Smooth muscle cell (in vitro differentiated cells): Measurements from ENCODE around the gene DLL1. TPM values are rescaled to one million over a fixed set of nuclear protein-coding genes. Genes with fewer than 3 reads are reported as not detected.

Experiments used
- DNase-seq: peaks from one replicate; lab custom pipeline; 2025; ENCODE audit not compliant: unreplicated experiment; lab: John Stamatoyannopoulos, UW
- H2AFZ ChIP-seq: fragments of 200-600 bp; sonication (generic); 2 replicates; pipeline ENCODE4 v1.6.0; 2016; ENCODE audit warnings: antibody characterized with exemption, low read depth, mild to moderate bottlenecking
- H3F3A ChIP-seq: fragments of 200-600 bp; sonication (generic); 2 replicates; pipeline ENCODE4 v1.6.0; 2017; ENCODE audit warnings: antibody characterized with exemption, low read depth
- H3K27ac ChIP-seq: fragments of 200-600 bp; sonication (generic); 2 replicates; pipeline ENCODE4 v1.5.1; 2016; ENCODE audit warnings: low read depth, mild to moderate bottlenecking
- H3K27me3 ChIP-seq: fragments of 200-600 bp; sonication (generic); 2 replicates; pipeline ENCODE4 v1.6.1; 2016; ENCODE audit warnings: low read depth, mild to moderate bottlenecking
- H3K36me3 ChIP-seq: fragments of 200-600 bp; sonication (generic); 2 replicates; pipeline ENCODE4 v1.5.1; 2016; ENCODE audit warnings: low read depth
- H3K4me1 ChIP-seq: fragments of 200-600 bp; sonication (generic); 2 replicates; pipeline ENCODE4 v1.5.1; 2016; ENCODE audit warnings: low read depth
- H3K4me2 ChIP-seq: fragments of 200-600 bp; sonication (generic); 2 replicates; pipeline ENCODE4 v1.6.0; 2016; ENCODE audit warnings: mild to moderate bottlenecking
- H3K4me3 ChIP-seq: fragments of 200-600 bp; sonication (generic); 2 replicates; pipeline ENCODE4 v1.5.1; 2016; ENCODE audit warnings: mild to moderate bottlenecking
- H3K79me2 ChIP-seq: fragments of 200-600 bp; sonication (generic); 2 replicates; pipeline ENCODE4 v1.6.0; 2016; ENCODE audit warnings: low read depth, mild to moderate bottlenecking
- H3K9ac ChIP-seq: fragments of 200-600 bp; sonication (generic); 2 replicates; pipeline ENCODE4 v1.6.0; 2016; ENCODE audit warnings: low read depth
- H3K9me3 ChIP-seq: fragments of 200-600 bp; sonication (generic); replicated peaks from 2 replicates; pipeline ENCODE4 v1.5.1; 2016; ENCODE audit warnings: low read depth
- H4K20me1 ChIP-seq: fragments of 200-600 bp; sonication (generic); 2 replicates; pipeline ENCODE4 v1.6.0; 2016; ENCODE audit warnings: low read depth
- CTCF ChIP-seq: fragments of 200-600 bp; sonication (generic); IDR thresholded peaks from 2 replicates; pipeline ENCODE4 v1.5.1; 2017; ENCODE audit warnings: borderline replicate concordance, mild to moderate bottlenecking, antibody characterized with exemption; ENCODE audit not compliant: insufficient read depth, poor library complexity, severe bottlenecking
- WGBS: methylation state at CpG from one replicate; pipeline ENCODE4 v1.1.7; 2016; ENCODE audit warnings: low lambda C conversion rate; 5-methylcytosine and 5-hydroxymethylcytosine counted together
- polyA plus RNA-seq: library from polyadenylated mRNA; unstranded; fragments of >200 nt; fragmentation: Nextera tagmentation; extraction: Ambion mirVana; gene quantifications from 2 replicates; pipeline ENCODE4 v1.2.1, GENCODE V29; 2016
- total RNA-seq: library from RNA; depleted of rRNA; stranded (reverse); fragments of >200 nt; gene quantifications from 2 replicates; pipeline ENCODE4 v1.2.3, GENCODE V29; 2014

DLL1 gene
- total and polyA plus RNA-seq, 2 experiments from 2014 or later: 0.36 to 0.70 TPM

GRCh38 chr6:170295510-170296422, 4.9 kb upstream of the DLL1 start:
- H2AFZ ChIP-seq: peak overlapping the region; percentile 62
- no peaks in the 10 kb centered on the region for H4K20me1 ChIP-seq
- no peak overlapping the region for H3K9ac ChIP-seq
- H3K27me3 ChIP-seq: peaks cover 98% of the 10 kb centered on the region
- H3K4me2 ChIP-seq: peak overlapping the region; percentile 97
- H3F3A ChIP-seq: no peaks in the 10 kb centered on the region
- TF ChIP-seq CTCF: no peak
- no peaks in the 10 kb centered on the region for H3K79me2 ChIP-seq
- under 1% methylated on average over 89 of the region's 109 CpGs for WGBS
- DNase-seq: no peak
- H3K9me3 ChIP-seq: no peaks in the 10 kb centered on the region
- H3K27ac ChIP-seq: no peak overlapping the region
- H3K4me3 ChIP-seq: peak overlapping the region; percentile 59
- no peaks in the 10 kb centered on the region for H3K36me3 ChIP-seq
- H3K4me1 ChIP-seq: peaks cover 57% of the 10 kb centered on the region

GRCh38 chr6:170294813-170295509, 4.1 kb upstream of the DLL1 start:
- 9% methylated on average over 30 of the region's 30 CpGs for WGBS
- Histone ChIP-seq H3K27me3 (peaks cover 100% of the 10 kb centered on the region), H3F3A (no peaks in the 10 kb centered on the region)

GRCh38 chr6:170294298-170294730, 3.4 kb upstream of the DLL1 start:
- Histone ChIP-seq H3K79me2 (no peaks in the 10 kb centered on the region), H3K27me3 (peaks cover 100% of the 10 kb centered on the region), H3K4me1 (peaks cover 59% of the 10 kb centered on the region), H4K20me1 (no peaks in the 10 kb centered on the region), H2AFZ (no peak overlapping the region), H3K4me3 (no peak overlapping the region), H3K9ac (no peak overlapping the region), H3K4me2 (peak overlapping the region; percentile 97), H3K27ac (no peak overlapping the region), H3K9me3 (no peaks in the 10 kb centered on the region), H3F3A (no peaks in the 10 kb centered on the region), H3K36me3 (no peaks in the 10 kb centered on the region)
- no peak for TF ChIP-seq CTCF
- DNase-seq: no peak
- 36% methylated on average over 2 of the region's 2 CpGs for WGBS

More at GRCh38 chr6:170294813-170295509, 4.1 kb upstream of the DLL1 start:
- Histone ChIP-seq H3K9ac (no peak overlapping the region), H3K27ac (no peak overlapping the region), H4K20me1 (no peaks in the 10 kb centered on the region), H3K79me2 (no peaks in the 10 kb centered on the region), H3K4me3 (peak overlapping the region; percentile 59), H2AFZ (peak overlapping the region; percentile 62), H3K4me2 (peak overlapping the region; percentile 97), H3K4me1 (peaks cover 57% of the 10 kb centered on the region), H3K36me3 (no peaks in the 10 kb centered on the region), H3K9me3 (no peaks in the 10 kb centered on the region)
- no peak for DNase-seq
- no peak for TF ChIP-seq CTCF
